ENCODE data around the gene TRIM13.
"Not testable (repeated sequence)": the region's sequence is repeated elsewhere in the genome, so short reads cannot be mapped to it uniquely, and the experiment has no call there.

TRIM13 gene

GRCh38 chr13:49997955-49998354 lies 1.1 kb downstream of the TRIM13 start:
- DNase-seq (ENCODE audit: low spot score), result peak; percentile 13

GRCh38 chr13:49998714-49999624 lies 2.1 kb downstream of the TRIM13 start:
- DNase-seq (ENCODE audit: low spot score), result no peak

- DNase-seq (ENCODE audit: low spot score), result no peak
Measured at GRCh38 chr13:50001287-50001686, 4.4 kb downstream of the TRIM13 start.

GRCh38 chr13:50006426-50007135 lies 9.7 kb downstream of the TRIM13 start:
- no peak for DNase-seq (ENCODE audit: low spot score)

- DNase-seq (ENCODE audit: low spot score), result no peak
Measured at GRCh38 chr13:50011461-50011860, 14.6 kb downstream of the TRIM13 start.

- no peak for DNase-seq (ENCODE audit: low spot score)
Measured at GRCh38 chr13:50012396-50013169, 15.7 kb downstream of the TRIM13 start.

GRCh38 chr13:50014386-50014785 lies 17.5 kb downstream of the TRIM13 start:
- DNase-seq (ENCODE audit: low spot score), result no peak

GRCh38 chr13:50015258-50015657 lies 18.4 kb downstream of the TRIM13 start, which contains the start of gene KCNRG:
KCNRG (plus strand) TSS chr13:50015444; CDS start chr13:50015494, 50 bp downstream.
- no peak for DNase-seq (ENCODE audit: low spot score)

- no peak for DNase-seq (ENCODE audit: low spot score)
Measured at GRCh38 chr13:50015750-50016149, 18.9 kb downstream of the TRIM13 start.

GRCh38 chr13:50016444-50016843 lies 19.6 kb downstream of the TRIM13 start:
- DNase-seq (ENCODE audit: low spot score), result no peak

GRCh38 chr13:50017819-50018218 lies 21.0 kb downstream of the TRIM13 start:
- no peak for DNase-seq (ENCODE audit: low spot score)

- no peak for DNase-seq (ENCODE audit: low spot score)
Measured at GRCh38 chr13:50025436-50025835, 28.6 kb downstream of the TRIM13 start.

GRCh38 chr13:50026788-50027473 lies 30.1 kb downstream of the TRIM13 start:
- DNase-seq (ENCODE audit: low spot score), result no peak

- no peak for DNase-seq (ENCODE audit: low spot score)
Measured at GRCh38 chr13:50030315-50030714, 33.5 kb downstream of the TRIM13 start.

- DNase-seq (ENCODE audit: low spot score), result no peak
Measured at GRCh38 chr13:50033725-50034124, 36.9 kb downstream of the TRIM13 start.

GRCh38 chr13:50037788-50038187 lies 40.9 kb downstream of the TRIM13 start:
- no peak for DNase-seq (ENCODE audit: low spot score)

- DNase-seq (ENCODE audit: low spot score), result no peak
Measured at GRCh38 chr13:50038266-50038665, 41.4 kb downstream of the TRIM13 start.

- no peak for DNase-seq (ENCODE audit: low spot score)
Measured at GRCh38 chr13:50052478-50052877, 55.6 kb downstream of the TRIM13 start.

GRCh38 chr13:50053844-50054243 lies 57.0 kb downstream of the TRIM13 start:
- DNase-seq (ENCODE audit: low spot score), result no peak

- no peak for DNase-seq (ENCODE audit: low spot score)
Measured at GRCh38 chr13:50055454-50055853, 58.6 kb downstream of the TRIM13 start.

- DNase-seq (ENCODE audit: low spot score), result no peak
Measured at GRCh38 chr13:50060718-50061117, 63.9 kb downstream of the TRIM13 start.

GRCh38 chr13:50062336-50062735 lies 65.5 kb downstream of the TRIM13 start:
- not testable (repeated sequence) for DNase-seq (ENCODE audit: low spot score)

Measured in kidney tubule cell (primary cell).